Spleen (tissue), 11 donors: ENCODE measurements around the gene SPP2. TPM values are rescaled to one million over a fixed set of nuclear protein-coding genes. Genes with fewer than 3 reads are reported as not detected.

Source experiments
- DNase-seq: peaks from one replicate; pipeline ENCODE4 v3.0.0-alpha.2; 2020
- H3K27ac ChIP-seq, 8 donors: fragments of 200-600 bp; sonication (generic) in 7 of 8; 1 replicate in 4 of 8; 2 replicates in 4 of 8; pipeline versions ENCODE4 v1.5.0 to v1.8.0; 2016 to 2021; ENCODE audit warnings: inconsistent platforms in 4 of 8, mild to moderate bottlenecking in 4 of 8, moderate library complexity in 1 of 8
- H3K27me3 ChIP-seq, 7 donors: fragments of 200-600 bp; sonication (generic) in 6 of 7; replicated peaks in 1 of 7; 1 replicate in 4 of 7; 2 replicates in 3 of 7; pipeline versions ENCODE4 v1.5.0 to v1.8.0; 2016 to 2021; ENCODE audit warnings: inconsistent platforms in 3 of 7, mild to moderate bottlenecking in 1 of 7
- H3K36me3 ChIP-seq, 6 donors: fragments of 200-600 bp; sonication (generic) in 5 of 6; 1 replicate in 4 of 6; 2 replicates in 2 of 6; pipeline versions ENCODE4 v1.5.0 to v1.8.0; 2016 to 2021; ENCODE audit warnings: inconsistent platforms in 2 of 6
- H3K4me1 ChIP-seq, 6 donors: fragments of 200-600 bp; sonication (generic) in 5 of 6; 1 replicate in 3 of 6; 2 replicates in 3 of 6; pipeline versions ENCODE4 v1.5.0 to v1.8.0; 2016 to 2021; ENCODE audit warnings: inconsistent platforms in 3 of 6
- H3K4me3 ChIP-seq, 8 donors: fragments of 200-600 bp; sonication (generic) in 7 of 8; 1 replicate in 4 of 8; 2 replicates in 4 of 8; pipeline versions ENCODE4 v1.5.0 to v1.8.0; 2016 to 2021; ENCODE audit warnings: inconsistent platforms in 4 of 8, mild to moderate bottlenecking in 4 of 8, moderate library complexity in 2 of 8
- H3K9me3 ChIP-seq, 8 donors: fragments of 200-600 bp; sonication (generic) in 7 of 8; 1 replicate in 4 of 8; 2 replicates in 4 of 8; pipeline versions ENCODE4 v1.5.0 to v1.8.0; 2016 to 2021; ENCODE audit warnings: inconsistent platforms in 4 of 8
- POLR2A ChIP-seq, 3 donors: fragments of 450-650 bp; IDR thresholded peaks; one replicate each; pipeline ENCODE4 v1.5.1; 2017; ENCODE audit warnings: antibody characterized with exemption in 3 of 3, mild to moderate bottlenecking in 1 of 3
- POLR2AphosphoS5 ChIP-seq, 3 donors: sonication (generic); formaldehyde crosslinking; IDR thresholded peaks; one replicate each; pipeline ENCODE4 v1.5.1; 2017; ENCODE audit warnings: antibody characterized with exemption in 3 of 3
- WGBS, 5 donors: extraction: QIAGEN DNeasy Blood & Tissue Kit in 3 of 5; methylation state at CpG; one replicate each; pipeline versions ENCODE4 v1.1.5 to v1.1.7; 2013 to 2018; 5-methylcytosine and 5-hydroxymethylcytosine counted together
- intact Hi-C: fragments of 100-400 bp; cut with DNase I; formaldehyde crosslinking; loops from one replicate; pipeline ENCODE4 v1.15.0; 2023; ENCODE audit warnings: low total_unique reads
- polyA plus RNA-seq, 3 donors: library from polyadenylated mRNA; stranded (reverse); fragments of 200-250 nt; gene quantifications; one replicate each; pipeline ENCODE4 v1.2.1, GENCODE V29; 2013
- total RNA-seq, 7 donors: library from RNA; depleted of rRNA in 3 of 7; stranded (reverse); fragments of >200 nt in 3 of 7; fragmentation: NEBNext Ultra II Directional in 4 of 7; extraction: Animal tissue kit (Norgen Biotek cat#: 25700) in 4 of 7; gene quantifications; one replicate each; pipeline versions ENCODE4 v1.1.0 to v1.2.1, GENCODE V29; 2016 to 2021
- TF ChIP-seq, protein P1 (sequence below), 11 experiments: fragments of 200-600 bp in 7 of 11; fragments of 450-650 bp in 4 of 11; sonication (generic) in 4 of 11; IDR thresholded peaks in 8 of 11; conservative IDR thresholded peaks in 3 of 11; 1 replicate in 7 of 11; 2 replicates in 4 of 11; pipeline versions ENCODE4 v1.4.0 to v1.8.0; 2016 to 2021; ENCODE audit warnings: antibody characterized with exemption in 11 of 11, inconsistent platforms in 4 of 11, mild to moderate bottlenecking in 1 of 11
- donor health status: healthy with polysubstance abuse.
- donor health status: DM: no; HTN: no; CAD: no; lungs with moderate emphysema.
- donor health status: DM: no; HTN: no; CAD: no.
- donor health status: Bipolar disorder and iron deficiency.
- donor health status: healthy.
- donor health status: DM: no; HTN: no; CAD: no.
- donor health status: DM: yes; HTN: yes; CAD: no.

The SPP2 gene
- total and polyA plus RNA-seq, 10 donors = not detected

DNA sequence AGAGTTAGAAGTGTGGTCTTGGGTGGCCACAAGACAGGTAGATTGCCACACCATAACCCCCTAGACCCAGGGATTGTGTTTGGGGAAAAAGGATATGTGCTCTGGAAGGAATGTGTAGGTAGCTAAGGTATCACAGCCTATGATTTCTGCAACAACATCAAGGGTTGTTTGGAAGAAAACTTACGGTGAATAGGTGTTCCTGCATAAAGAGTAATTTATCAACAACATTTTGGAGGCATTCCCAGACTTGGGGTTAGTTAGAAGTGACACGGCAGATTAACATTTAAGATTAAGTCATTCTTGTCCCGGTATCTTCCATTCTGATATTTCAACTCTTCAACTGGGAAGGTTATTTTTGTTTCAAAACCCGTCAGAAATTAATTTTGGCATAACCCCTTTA is 65.5 kb downstream of the SPP2 start:
- Histone ChIP-seq H3K27me3 (peaks cover 0 to 20% (median 0%) of the 10 kb centered on the region in 7 donors), H3K9me3 (no peaks in the 10 kb centered on the region), H3K4me1 (no peaks in the 10 kb centered on the region), H3K4me3 (no peak overlapping the region), H3K27ac (no peak overlapping the region), H3K36me3 (no peaks in the 10 kb centered on the region)
- no peak for TF ChIP-seq POLR2A (IDR thresholded peaks at IDR 0.05)
- TF ChIP-seq, protein P1, sequence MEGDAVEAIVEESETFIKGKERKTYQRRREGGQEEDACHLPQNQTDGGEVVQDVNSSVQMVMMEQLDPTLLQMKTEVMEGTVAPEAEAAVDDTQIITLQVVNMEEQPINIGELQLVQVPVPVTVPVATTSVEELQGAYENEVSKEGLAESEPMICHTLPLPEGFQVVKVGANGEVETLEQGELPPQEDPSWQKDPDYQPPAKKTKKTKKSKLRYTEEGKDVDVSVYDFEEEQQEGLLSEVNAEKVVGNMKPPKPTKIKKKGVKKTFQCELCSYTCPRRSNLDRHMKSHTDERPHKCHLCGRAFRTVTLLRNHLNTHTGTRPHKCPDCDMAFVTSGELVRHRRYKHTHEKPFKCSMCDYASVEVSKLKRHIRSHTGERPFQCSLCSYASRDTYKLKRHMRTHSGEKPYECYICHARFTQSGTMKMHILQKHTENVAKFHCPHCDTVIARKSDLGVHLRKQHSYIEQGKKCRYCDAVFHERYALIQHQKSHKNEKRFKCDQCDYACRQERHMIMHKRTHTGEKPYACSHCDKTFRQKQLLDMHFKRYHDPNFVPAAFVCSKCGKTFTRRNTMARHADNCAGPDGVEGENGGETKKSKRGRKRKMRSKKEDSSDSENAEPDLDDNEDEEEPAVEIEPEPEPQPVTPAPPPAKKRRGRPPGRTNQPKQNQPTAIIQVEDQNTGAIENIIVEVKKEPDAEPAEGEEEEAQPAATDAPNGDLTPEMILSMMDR (IDR thresholded peaks at IDR 0.05 in 8 of 11, conservative IDR thresholded peaks at IDR 0.05 in 3 of 11) = no peak
- no peak for TF ChIP-seq POLR2AphosphoS5 (IDR thresholded peaks at IDR 0.05)
- 40 to 74% (median 48%) methylated on average over 4 of the region's 4 CpGs for WGBS, 5 donors
- intact Hi-C loops = no loop called here
- DNase-seq = no peak

DNA sequence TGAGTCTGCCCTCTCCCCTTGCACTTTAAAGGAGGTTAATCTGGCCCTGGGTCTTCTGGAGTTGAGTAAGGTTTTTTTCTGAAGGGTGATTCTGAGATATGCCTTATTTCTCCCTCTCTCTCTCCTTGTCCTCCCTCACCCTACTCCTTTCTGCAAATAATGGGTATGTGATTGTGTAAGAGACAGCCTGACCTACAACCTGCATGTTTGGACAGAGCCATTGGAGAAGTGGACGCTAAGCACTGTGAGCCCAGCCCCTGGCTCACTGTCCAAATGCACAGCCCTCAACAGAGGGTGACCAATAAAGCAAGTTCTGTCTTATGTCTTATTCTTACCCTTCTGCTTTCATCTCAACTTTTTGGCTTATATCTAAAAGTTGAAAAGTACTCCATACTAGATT is 71.5 kb downstream of the SPP2 start:
- H3K4me1 ChIP-seq = no peaks in the 10 kb centered on the region
- TF ChIP-seq POLR2A (IDR thresholded peaks at IDR 0.05) (no peak), POLR2AphosphoS5 (IDR thresholded peaks at IDR 0.05) (no peak)
- TF ChIP-seq, protein P1 (IDR thresholded peaks at IDR 0.05 in 8 of 11, conservative IDR thresholded peaks at IDR 0.05 in 3 of 11) = no peak
- no peaks in the 10 kb centered on the region for H3K36me3 ChIP-seq
- peaks cover 0 to 12% (median 0%) of the 10 kb centered on the region in 7 donors for H3K27me3 ChIP-seq
- H3K9me3 ChIP-seq = no peaks in the 10 kb centered on the region
- H3K4me3 ChIP-seq = no peak overlapping the region
- H3K27ac ChIP-seq = no peak overlapping the region
- WGBS, 5 donors = 82 to 97% (median 91%) methylated on average over 1 of the region's 1 CpG
- intact Hi-C loops = no loop called here
- no peak for DNase-seq

DNA sequence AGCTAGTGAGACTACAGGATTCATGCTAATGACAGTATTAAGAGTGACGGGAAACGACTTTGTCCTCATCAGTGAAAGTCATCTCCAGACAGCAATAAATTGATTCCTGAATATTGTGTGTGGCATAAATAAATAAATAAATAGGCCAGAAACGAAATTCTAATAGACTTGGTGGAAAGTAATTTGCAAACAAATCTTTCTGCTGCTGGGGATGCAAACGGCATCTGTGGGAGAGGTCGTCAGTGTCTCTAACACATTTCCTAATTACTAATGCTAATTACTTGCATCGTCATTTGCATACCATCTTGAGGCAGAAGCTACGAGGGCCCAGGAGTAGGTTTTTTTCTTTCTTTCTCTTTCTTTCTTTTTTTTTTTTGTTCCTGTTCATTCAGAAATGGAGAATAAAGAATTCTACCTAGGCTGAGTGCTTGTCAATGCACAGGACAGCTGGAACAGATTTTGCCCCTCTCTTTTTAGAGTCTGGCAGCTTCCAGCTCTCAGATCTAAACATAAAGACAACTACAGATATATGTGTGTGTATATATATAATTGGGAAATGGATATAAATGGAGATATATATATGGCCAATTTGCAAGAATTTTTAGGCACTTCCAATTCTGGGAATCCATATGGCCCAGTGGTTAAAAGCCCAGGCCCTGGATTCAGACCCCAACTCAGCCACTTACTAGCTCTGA is 75.1 kb downstream of the SPP2 start:
- DNase-seq = no peak
- Histone ChIP-seq H3K9me3 (no peaks in the 10 kb centered on the region), H3K27ac (no peak overlapping the region), H3K36me3 (no peaks in the 10 kb centered on the region), H3K4me1 (no peaks in the 10 kb centered on the region), H3K27me3 (peaks cover 0 to 9% (median 0%) of the 10 kb centered on the region in 7 donors), H3K4me3 (no peak overlapping the region)
- TF ChIP-seq POLR2AphosphoS5 (IDR thresholded peaks at IDR 0.05) = no peak
- TF ChIP-seq, protein P1 (IDR thresholded peaks at IDR 0.05 in 8 of 11, conservative IDR thresholded peaks at IDR 0.05 in 3 of 11) = no peak
- no peak for TF ChIP-seq POLR2A (IDR thresholded peaks at IDR 0.05)
- intact Hi-C loops = no loop called here
- 64 to 75% (median 68%) methylated on average over 7 of the region's 7 CpGs for WGBS, 5 donors

DNA sequence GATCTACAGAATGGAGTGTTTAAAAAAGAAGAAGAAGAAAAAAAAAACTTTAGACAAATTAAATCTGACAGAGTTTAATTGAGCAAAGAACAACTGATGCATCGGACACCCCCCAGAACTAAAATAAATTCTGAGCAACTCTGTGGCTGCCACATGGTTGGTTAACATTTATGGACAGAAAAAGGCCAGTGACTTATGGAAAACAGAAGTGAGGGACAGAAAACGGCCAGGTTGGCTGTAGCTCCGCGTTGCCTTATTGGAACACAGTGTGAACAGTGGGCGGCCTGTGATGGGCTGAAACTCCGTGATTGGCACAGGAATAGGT is 75.6 kb downstream of the SPP2 start:
- no peaks in the 10 kb centered on the region for H3K4me1 ChIP-seq
- no peaks in the 10 kb centered on the region for H3K9me3 ChIP-seq
- H3K36me3 ChIP-seq = no peaks in the 10 kb centered on the region
- TF ChIP-seq POLR2AphosphoS5 (IDR thresholded peaks at IDR 0.05) (no peak), POLR2A (IDR thresholded peaks at IDR 0.05) (no peak)
- TF ChIP-seq, protein P1 (IDR thresholded peaks at IDR 0.05 in 8 of 11, conservative IDR thresholded peaks at IDR 0.05 in 3 of 11) = no peak
- no peak overlapping the region for H3K27ac ChIP-seq
- WGBS, 5 donors = 80 to 99% (median 93%) methylated on average over 6 of the region's 6 CpGs
- no peak overlapping the region for H3K4me3 ChIP-seq
- peaks cover 0 to 10% (median 0%) of the 10 kb centered on the region in 7 donors for H3K27me3 ChIP-seq
- intact Hi-C loops = no loop called here
- no peak for DNase-seq

Other genes with a start within 250 kb of the SPP2 start
- gene HJURP, start 196.2 kb upstream of the SPP2 start, total RNA-seq = 1 to 10 TPM; 1.4 to 7.4 (median 5.2) TPM
- gene HJURP, start 196.2 kb upstream of the SPP2 start, polyA plus RNA-seq = 1 to 10 TPM; 2.2 to 5.6 (median 2.9) TPM
- not detected for gene TRPM8, start 133.3 kb upstream of the SPP2 start, total RNA-seq
- gene TRPM8, start 133.3 kb upstream of the SPP2 start, polyA plus RNA-seq = under 1 TPM in 2 of 3 donors, not detected in 1; 0.02 to 0.06 TPM